Fibroblast of skin of right quadriceps (primary cell): ENCODE results near the gene TLR9.
A peak's percentile ranks its signal among the peaks of the same experiment; 100 is the strongest.
"Not testable (repeated sequence)": the region's sequence is repeated elsewhere in the genome, so short reads cannot be mapped to it uniquely, and the experiment has no call there.

Experiments used
- DNase-seq: peaks from one replicate; pipeline ENCODE4 v3.0.0-alpha.2; 2013

Gene TLR9

DNA sequence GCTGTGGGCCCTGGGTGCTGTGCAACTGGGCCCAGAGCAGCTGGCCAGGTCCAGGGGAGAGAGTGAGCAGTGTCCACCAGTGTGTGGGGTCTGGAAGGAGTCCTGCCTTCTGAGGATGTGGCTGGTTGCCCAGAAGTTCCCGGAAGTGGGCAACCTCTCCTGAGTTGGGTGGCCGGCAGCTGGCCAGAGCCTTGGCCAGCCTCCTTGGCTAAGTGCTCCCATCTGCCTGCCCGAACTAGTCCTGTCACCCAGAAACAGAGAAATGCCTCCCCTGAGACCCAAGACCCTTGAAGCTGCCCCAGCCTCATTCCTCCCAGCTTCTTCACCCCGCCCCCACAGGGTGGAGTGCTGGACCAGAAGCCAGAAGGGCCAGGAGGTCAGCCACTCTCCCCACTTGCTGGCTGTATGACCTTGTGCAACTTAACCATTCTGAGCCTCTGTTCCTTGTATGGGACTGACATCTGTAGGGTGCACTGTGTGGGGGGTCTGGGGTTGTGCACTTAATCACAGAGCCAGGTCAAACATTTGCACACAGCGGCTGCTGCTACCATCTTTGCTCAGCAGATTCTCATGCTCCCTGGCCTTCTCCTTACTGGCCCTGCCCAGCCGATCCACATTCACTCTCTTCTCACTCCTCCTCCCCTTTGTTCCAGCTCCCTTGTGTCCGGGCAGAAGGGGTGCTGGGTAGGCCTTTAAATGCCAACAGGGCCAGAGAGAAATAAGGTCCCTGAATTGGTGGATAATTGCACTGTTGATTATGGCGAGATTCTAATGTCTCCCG is 35.0 kb downstream of the TLR9 start:
- peak; percentile 13 for DNase-seq

DNA sequence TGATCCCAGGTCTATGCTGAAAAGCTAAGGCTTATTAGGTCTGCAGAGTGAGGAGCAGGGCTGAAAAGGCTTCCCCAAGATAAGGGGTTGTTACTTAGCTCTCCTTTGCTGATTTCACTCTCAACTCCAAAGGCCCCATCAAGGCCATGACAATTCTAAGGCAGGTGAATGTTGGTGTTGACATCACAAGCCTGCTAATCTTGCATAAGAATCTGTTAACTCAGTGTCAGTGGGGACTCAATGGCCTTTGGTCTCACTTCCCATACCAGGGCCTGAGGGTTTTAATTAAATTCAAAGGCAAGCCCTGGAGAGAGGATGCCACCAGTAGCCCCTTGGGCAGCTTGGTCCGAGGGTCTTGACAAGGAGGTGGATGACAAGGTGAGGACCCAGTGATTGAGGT is 36.9 kb downstream of the TLR9 start:
- no peak for DNase-seq

DNA sequence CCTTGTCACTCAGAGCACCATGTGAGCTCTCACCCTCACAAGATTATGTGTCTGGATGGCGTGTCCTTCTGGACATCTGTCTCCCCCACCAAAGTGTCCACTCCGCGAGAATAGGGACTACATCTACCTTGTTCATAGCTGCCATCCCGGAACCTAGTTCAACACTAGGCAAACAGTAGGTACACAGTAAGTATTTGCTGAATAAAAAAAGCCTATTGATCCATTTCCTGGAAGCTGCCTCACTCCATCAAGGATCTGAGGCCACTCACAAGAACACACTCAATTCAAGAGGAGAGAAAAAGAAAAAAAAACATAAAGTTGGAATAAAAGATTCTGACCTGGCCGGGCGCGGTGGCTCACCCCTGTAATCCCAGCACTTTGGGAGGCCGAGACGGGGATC is 38.7 kb downstream of the TLR9 start:
- DNase-seq: no peak

DNA sequence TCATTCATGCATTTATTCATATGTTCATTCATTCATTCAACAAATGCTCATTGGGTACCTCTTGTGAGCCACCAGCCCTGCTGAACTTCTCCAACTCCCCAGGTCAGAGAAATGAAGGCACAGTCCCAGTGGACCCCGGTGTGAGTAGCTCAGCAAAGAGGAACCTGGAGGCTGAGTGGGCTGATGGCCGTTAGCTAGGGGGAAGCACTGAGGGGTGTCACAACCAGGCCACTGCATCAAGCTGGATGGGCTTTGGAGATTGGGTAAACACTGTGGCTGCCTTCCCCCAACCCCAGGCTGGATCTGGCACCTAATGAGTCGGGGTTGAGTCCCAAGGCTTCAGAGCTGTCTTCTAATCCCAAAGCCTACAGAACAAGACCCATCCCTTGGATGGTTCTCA is 39.6 kb downstream of the TLR9 start:
- no peak for DNase-seq

DNA sequence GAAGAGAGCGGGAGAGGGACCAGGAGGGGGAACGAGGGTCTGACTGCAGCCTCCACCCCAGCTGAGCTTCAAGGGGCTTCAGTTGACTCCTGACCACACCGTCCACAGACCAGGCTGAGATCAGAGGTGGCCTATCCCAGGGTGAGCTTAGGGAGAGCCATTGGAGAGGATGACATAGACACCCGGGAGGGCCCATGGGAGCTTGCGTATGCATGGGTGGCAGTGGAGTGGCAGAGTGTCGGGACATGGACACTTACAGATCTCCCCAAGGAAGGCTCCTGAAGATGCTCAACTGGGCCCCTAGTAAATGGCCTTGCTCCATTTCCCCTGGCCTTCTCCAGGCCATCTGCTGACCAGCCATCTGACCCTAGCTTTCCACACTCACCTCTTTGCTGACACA is 40.1 kb downstream of the TLR9 start:
- DNase-seq: no peak

DNA sequence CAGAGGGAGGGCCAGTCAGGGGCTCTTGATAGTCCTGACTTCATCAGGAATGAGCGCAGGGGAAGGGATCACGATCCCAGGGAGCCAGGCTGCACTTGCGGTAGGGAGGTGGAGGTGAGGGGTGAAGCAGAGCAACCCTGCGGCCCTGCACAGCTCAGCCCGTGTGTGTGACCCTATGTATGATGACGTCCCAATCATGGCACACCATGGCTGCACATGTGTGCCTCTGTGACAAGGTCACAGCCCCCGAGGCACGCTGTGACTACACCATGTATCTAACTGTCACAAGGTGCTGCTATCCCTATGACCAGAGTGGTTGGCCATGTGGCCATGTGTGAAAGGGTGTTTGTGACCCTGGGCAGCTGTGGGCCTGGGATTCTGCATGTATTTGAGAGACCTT is 40.8 kb downstream of the TLR9 start:
- DNase-seq: no peak

DNA sequence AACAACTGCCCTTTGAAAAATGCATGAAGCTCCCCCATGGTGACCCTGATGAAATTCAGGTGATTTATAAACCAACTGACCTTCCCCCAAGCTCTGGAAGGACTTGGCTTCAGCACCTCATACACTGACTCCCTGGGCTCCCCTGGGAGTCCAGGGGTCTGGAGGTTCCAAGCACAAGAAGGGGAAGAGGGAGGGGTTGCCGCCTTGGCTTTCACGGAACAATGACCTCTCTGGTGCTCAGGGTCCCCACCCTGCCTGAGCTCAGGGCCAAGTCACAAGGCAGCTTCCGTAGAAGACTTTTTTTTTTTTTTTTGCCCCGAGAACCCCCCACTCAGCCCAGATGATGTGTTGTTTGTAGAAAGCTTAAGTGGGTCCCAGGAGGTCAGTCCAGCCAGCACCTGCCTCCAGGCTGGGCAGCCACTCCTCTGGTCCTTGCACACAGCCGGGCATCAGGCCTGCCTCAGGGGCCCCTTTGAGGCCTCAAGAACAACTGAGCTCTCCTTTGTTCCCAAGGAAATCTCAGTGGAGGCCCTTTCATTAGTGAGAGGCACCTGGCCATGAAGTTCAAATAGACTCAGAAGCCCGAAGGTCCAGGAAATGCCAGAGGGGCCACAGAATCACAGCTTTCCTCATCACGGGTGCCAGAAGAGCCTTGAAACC is 41.5 kb downstream of the TLR9 start:
- DNase-seq: no peak

DNA sequence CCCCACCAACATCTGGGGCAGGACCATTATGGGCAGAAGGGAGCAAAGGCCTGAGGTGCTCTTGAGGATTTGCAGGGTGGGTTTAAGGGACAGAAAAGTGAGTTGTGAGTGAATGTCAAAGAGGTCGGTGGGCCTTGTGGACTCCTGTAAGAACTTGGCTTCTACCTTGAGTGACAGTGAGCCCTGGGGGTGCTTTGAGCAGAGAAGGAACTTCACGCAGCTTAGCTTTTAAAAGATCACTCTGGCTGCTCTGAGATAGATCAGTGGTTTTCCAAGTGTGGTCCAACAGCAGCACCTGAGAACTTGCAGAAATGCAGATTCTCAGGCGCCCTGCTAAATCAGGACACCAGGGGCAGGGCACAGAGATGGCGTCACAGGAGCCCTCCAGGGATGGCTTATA is 42.8 kb downstream of the TLR9 start:
- no peak for DNase-seq

DNA sequence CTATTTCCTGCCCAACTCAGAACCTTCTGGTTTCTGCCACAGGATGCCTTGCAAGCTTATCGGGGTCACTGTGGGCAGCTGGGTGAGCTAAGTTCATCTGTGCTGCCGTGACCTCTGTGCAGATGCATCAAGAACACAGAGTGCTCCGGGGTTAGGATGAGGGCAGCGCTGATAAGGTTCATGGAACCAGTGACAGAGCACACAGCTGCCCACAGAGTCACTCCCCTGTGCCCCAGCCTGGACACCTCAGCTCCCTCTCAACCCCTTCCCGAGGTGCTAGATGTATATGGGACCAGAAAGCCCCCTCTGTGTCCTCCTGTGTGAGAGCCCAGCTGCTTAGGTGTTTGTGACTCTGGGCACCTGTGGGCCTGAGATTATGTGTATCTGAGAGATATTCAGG is 43.2 kb downstream of the TLR9 start:
- no peak for DNase-seq

DNA sequence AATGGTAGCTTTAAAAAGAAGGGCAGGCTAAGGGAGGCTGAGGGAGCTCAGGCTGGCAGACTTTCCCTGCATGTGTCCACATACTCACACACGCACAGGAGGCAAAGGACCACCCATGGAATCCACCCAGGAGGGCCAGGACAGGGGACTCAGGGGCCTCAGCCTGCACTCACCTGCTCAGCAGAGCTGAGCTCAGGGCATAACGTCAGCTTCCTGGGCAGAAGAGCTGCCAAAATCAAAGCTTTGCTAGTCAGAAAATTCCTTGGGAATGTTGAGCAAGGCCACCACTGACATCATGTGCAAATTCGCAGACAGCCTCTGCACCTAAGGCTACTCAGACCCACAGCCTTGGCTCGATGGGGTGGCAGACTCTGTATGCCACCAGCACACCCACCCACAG is 43.9 kb downstream of the TLR9 start:
- peak; percentile 19 for DNase-seq

DNA sequence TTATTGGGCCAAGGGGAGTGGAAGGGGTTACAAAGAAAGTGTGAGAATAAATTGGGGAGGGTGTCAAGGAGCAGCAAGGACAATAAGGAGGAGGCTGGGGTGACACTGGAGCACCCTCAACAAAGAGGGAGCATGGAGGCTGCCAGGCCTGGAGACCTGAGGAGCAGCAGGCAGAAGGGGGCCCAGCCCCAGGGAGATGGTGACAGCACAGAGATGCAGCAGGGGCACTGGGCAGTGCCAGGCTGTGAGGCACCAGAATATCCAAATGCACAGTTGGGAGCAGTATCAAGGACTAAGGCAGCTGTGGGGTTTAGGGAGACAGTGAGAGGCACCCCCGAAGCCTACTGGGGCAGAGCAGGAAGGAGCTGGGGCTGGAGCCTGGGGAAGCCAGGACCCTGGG is 46.9 kb downstream of the TLR9 start:
- DNase-seq: no peak

DNA sequence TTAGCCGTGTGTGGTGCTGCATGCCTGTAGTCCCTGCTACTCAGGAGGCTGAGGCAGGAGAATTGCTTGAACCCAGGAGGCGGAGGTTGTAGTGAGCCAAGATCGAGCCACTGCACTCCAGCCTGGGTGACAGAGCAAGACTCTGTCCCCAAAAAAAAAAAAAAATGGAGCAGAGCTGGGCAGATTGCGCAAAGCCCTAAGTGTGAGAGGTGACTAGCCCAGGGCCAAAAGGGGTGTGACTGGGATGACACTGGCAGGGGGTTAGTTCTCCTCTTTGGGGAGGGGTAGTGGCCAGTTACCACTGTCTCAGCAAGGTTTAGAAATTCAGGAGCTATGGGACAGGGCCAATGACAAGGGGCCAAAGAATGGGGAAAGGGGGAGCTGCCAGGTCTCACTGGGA is 47.3 kb downstream of the TLR9 start:
- not testable (repeated sequence) for DNase-seq

DNA sequence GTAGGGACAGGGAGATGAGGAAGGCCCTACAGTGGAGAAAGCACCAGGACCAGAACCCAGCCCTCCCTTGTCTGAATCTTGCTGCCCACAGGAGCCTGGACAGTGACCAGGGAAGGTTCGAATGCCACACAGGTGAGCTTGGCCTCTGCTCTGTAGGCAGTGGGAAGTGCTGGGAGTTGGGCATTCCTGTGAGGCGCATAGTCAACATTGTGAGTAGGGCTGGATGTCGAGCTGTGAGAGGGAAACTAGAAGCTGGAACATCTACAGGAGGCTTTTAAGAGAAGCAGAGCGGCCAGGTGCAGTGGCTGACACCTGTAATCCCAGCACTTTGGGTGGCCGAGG is 47.8 kb downstream of the TLR9 start:
- no peak for DNase-seq

DNA sequence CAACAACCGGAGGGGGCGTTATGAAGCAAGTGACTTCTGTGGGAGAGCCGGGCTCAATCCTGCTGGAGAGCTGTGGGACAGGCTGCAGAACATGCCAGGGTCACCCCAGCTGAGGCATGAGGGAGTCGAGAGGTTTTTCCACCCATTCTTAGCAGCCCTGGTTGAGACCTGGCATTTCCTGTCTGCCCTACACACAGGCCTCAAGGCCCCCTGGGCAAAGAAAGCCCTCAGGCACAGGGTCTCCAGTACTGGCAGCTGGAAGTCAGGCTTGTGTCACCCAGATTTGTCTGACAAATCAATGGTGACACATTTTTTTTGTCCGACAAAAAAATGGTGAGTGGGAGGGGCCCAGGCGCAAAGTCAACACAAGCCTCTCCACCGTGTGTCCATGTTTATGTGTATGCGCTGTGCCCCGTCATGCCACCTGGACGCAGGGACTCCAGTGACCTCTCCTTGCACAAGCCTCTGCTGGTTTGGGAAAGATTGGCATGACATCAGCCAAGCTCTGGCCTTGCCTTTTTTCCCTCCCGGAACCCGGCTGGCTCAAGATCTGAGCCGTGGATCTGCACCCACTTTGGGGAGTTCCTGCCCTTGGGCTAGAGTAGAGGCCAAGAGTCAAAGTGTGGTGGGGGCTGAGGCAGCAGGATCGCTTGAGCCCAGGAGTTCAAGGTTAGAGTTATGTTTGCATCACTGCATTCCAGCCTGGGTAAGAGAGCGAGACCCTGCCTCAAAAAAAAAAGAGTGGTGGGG is 48.3 kb downstream of the TLR9 start:
- no peak for DNase-seq

DNA sequence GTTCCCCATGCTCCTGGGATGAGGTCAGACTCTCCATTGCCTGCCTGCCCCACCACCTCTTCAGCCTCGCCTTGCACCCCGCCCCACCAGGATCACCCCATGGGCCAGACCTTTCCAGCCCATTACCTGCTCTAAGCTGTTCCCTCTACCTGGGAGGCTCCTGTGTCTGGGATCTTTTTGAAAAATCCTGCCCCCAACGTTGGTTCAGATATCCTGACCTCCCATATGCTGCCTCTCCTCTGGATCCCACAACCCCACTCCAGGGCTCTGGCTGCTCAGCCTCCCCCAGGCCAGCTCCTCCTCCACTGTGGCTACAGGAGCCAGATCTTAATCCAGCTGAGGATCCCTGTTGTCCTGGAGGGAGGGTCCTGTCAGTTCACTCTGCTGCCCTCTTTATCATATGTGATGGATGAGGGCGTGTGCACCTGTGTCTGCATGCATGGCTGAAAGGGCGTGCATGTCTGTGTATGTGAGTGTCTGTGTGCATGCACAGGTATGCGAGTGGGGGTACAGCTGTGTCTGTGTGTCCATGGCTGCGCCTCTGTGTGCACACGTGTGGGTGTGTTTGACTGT is 49.2 kb downstream of the TLR9 start:
- no peak for DNase-seq

DNA sequence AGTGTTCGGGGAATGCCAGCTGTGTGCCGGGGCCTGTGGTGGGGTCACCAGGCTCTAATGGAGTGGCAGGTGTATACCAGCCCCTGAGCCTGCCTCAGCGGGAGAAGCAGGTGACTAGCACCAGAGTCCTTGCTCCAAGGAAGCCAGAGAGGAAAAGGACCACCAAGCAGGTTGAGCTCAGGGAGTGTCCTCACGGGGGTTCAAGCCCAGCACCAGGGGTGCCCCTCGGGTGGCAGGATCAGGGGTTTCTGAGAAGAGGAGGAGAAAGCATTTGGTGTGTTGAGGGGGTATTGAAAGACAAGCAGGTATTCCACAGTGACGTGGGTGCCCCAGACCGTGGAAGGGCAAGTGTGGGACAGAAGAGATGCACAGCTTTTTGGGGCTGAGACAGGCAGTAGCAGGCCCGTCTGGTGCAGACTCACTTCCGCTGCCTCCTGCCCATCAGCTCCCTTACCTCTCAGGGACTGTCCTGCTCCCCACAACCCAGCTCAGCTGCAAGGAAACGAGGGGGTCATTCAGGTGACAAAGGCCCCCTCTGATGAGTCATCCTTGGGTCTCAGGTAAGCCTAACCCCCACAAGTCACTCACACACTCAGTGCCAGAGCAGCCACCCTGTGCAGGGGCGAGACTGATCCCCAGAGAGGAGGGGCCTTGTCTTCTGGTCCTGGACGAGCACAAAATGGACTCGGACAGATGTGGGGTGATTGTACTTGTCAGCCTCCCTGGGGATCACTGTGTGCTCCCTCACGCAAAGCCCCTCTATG is 49.8 kb downstream of the TLR9 start:
- no peak for DNase-seq

DNA sequence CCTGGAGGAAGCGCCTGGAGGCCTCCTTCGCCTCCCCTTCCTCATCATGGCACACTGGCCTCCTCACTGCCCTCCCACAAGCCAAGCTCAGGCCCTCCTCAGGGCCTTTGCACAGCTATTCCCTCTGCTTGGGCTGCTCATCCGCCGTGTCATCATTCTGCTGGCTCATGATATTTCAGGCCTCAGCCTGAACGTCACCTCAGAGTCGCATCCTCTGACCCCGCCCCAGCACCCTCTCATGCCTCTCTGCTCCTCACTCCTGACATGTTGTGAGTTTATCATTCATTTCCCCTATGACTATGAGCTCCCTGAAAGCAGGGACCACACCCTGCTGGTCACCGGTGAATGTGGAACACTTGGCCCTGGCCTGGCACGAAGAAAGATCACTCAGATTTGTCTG is 50.5 kb downstream of the TLR9 start:
- no peak for DNase-seq

DNA sequence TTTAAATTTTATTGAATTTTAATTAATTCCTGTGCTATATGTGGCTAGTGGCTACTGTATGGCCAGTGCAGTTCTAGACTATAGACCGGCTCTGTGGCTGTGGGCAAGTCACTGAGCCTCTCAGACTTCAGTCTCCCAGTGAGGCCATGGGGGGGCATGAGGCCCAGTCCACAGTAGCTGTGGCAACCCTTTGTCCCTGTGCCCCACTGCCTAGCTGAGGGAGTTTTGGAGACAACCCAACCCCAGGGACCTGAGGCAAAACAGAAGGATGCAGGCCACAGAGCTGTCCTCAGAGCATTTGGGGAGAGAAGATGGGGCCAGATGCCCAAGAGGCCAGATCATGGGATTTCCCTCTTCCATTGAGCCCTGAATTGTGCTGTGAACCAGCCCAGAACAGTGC is 52.3 kb downstream of the TLR9 start:
- DNase-seq: no peak

DNA sequence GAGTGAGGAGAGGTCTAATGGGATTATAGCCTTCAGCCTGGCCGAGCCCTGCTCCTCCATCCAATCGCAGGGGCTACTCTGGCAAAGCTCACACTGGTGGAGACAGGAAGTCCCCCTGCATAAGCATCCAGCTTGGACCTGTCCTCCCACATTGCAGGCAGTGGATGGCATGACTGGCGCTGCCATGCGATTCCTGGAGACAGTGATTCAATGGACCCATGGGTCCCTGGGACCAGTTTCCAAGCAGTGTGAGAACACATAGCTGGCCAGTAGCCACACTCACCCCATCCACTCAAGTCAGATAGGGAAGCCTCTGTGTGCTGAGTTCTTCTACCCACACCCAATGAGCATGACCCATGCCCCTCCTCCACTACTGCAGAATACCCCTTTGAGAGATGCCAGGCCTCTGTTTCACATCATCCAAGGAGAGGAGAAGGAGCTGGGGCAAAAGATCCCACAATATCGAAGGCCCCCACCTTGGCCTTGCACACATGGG is 53.1 kb downstream of the TLR9 start:
- DNase-seq: no peak

DNA sequence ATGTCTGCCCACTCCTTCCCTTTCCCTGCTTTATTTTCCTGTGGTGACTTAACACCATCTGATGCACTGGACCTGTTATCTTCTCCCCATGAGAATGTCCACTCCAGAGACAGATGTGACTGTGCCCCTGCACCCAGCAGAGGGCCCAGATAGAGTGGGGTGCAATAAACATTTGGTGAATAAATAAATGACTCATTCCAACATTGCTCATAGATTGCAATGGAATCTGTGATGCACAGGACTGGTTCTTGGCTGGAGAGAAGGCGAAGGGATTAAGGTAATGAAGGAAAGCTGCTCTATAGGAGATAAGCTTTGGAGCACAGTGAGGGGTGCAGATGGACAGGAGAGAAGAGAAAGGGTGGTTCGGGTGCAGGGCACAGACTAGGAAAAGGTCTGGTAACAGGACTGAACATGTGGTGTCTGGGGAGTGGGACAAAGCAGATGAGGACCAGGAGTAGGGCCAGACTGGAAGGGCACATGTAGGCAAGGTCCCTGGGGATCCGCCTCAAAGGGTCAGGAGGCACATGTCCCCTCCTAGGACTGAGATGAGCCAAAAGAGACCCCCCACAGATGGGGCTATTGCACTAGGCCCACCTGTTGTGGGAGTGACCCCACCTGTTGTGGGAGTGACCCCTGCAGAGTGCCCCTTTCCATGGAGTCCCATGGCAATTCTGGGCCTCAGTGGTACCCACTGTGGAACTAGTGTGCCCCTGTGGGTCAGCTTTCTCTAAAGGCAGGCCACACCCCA is 53.8 kb downstream of the TLR9 start:
- DNase-seq: peak; percentile 31
